ENCODE data around the gene TSC22D2.
A peak's percentile ranks its signal among the peaks of the same experiment; 100 is the strongest.
"Not testable (repeated sequence)": the region's sequence is repeated elsewhere in the genome, so short reads cannot be mapped to it uniquely, and the experiment has no call there.

TSC22D2 gene

DNA sequence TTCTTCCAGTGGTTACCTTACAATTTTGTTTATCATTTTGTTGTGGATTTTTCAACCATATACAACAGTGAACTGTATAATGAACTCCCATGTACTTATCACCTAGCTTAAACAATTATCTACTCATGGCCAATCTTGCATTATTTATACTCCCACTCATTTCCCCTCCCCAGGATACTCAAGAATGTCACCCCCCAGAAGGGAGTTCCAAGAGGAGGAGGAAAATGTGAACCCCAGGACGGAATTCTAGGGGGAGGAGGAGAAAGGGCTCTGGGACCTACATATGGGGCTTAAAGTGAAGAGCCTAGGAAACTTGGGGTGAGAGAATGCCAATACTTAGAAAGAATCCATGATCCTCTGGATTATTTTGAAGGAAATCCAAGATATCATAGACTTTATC lies 59.3 kb downstream of the TSC22D2 start:
- H3K4me3 ChIP-seq (ENCODE audit: low read length), result no peak overlapping the region
- no peak for DNase-seq (ENCODE audit: low read depth, low spot score)

- H3K4me3 ChIP-seq (ENCODE audit: low read length), result no peak overlapping the region
- no peak for DNase-seq (ENCODE audit: low read depth, low spot score)
Observed at GRCh38 chr3:150469031-150469930, 61.2 kb downstream of the TSC22D2 start.

- no peak for DNase-seq (ENCODE audit: low read depth, low spot score)
- no peak overlapping the region for H3K4me3 ChIP-seq (ENCODE audit: low read length)
Observed at GRCh38 chr3:150469931-150470740, 62.0 kb downstream of the TSC22D2 start.

DNA sequence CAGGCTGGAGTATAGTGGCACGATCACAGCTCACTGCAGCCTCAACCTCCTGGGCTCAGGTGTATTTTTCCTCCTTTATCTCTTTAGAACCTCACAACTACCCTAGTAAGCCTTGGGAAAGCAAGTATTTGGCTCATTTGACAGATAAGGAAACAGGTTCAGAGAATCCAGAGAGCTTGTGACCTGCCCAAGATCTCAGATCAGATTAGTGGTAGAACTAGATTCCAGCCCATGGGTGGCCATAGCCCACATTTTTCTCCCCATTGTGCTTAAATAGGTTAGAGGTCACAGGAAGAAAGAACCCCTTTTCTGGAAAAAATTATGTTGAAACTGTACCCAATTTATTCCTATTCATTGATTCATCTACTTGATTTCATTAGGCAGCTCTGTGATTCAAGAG lies 64.3 kb downstream of the TSC22D2 start:
- no peak overlapping the region for H3K4me3 ChIP-seq (ENCODE audit: low read length)
- DNase-seq (ENCODE audit: low read depth, low spot score), result no peak

GRCh38 chr3:150473161-150473560 lies 65.1 kb downstream of the TSC22D2 start:
- DNase-seq (ENCODE audit: low read depth, low spot score); H3K4me3 ChIP-seq (ENCODE audit: low read length): not testable (repeated sequence)

DNA sequence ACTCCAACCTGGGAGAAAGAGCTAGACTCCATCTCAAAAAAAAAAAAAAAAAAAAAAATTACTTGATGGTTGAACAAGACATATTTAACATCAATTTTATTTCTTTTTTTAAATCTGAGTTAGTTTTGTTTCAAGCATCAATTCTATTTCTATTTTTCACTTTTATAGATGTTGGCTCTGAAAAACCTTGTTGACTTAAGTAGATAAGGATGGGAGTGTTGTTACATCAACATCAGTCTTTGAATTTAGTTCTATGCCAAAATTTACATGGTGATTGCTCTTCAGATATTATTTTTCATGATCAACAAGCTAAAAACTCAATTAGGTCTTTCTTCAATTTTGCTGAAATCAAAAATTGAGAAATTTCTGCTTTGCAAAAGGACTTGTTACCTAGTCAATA lies 71.3 kb downstream of the TSC22D2 start:
- no peak for DNase-seq (ENCODE audit: low read depth, low spot score)
- H3K4me3 ChIP-seq (ENCODE audit: low read length), result no peak overlapping the region

GRCh38 chr3:150480877-150481276 lies 72.8 kb downstream of the TSC22D2 start:
- H3K4me3 ChIP-seq (ENCODE audit: low read length), result no peak overlapping the region
- peak; percentile 14 for DNase-seq (ENCODE audit: low read depth, low spot score)

GRCh38 chr3:150483226-150483625 lies 75.1 kb downstream of the TSC22D2 start:
- no peak overlapping the region for H3K4me3 ChIP-seq (ENCODE audit: low read length)
- no peak for DNase-seq (ENCODE audit: low read depth, low spot score)

GRCh38 chr3:150484410-150484809 lies 76.3 kb downstream of the TSC22D2 start:
- H3K4me3 ChIP-seq (ENCODE audit: low read length), result no peak overlapping the region

GRCh38 chr3:150488867-150489266 lies 80.8 kb downstream of the TSC22D2 start:
- H3K4me3 ChIP-seq (ENCODE audit: low read length), result no peak overlapping the region
- DNase-seq (ENCODE audit: low read depth, low spot score), result no peak

More at GRCh38 chr3:150484410-150484809, 76.3 kb downstream of the TSC22D2 start:
- DNase-seq (ENCODE audit: low read depth, low spot score), result no peak

DNA sequence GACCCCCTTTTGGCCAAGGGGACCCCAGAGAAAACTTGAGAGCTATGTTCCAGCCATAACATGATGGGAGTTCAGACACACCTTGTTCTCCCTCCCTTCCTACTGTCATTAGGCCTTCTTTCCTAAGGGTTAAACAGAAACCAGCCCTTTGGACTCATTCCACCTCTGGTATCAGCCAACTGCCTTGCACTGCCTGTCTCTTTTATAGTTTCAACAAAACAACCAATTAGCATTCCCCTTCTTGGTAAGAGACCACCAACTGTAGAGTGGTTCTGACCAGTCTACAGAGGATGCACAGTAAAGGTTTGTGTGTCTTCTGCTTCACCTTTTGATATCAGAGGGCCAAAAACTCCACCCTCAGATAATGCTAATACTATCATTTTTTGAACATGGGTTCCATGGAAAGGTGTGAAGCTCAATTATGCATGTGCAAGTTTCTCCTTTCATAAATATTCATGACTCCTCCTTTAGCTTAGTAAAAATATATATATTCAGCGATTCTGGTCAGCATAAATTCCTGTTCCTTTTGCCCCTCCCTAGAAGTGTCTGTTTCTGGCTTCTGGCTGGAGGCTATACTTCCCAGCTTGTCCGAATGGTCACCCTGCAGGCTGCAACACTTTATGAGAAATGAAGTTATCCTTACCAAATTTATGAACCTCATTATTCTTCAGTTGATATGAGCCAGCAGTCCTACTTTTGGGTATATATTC lies 82.3 kb downstream of the TSC22D2 start:
- no peak overlapping the region for H3K4me3 ChIP-seq (ENCODE audit: low read length)
- no peak for DNase-seq (ENCODE audit: low read depth, low spot score)

GRCh38 chr3:150494411-150494977 lies 86.4 kb downstream of the TSC22D2 start:
- H3K4me3 ChIP-seq (ENCODE audit: low read length), result no peak overlapping the region
- DNase-seq (ENCODE audit: low read depth, low spot score), result no peak

DNA sequence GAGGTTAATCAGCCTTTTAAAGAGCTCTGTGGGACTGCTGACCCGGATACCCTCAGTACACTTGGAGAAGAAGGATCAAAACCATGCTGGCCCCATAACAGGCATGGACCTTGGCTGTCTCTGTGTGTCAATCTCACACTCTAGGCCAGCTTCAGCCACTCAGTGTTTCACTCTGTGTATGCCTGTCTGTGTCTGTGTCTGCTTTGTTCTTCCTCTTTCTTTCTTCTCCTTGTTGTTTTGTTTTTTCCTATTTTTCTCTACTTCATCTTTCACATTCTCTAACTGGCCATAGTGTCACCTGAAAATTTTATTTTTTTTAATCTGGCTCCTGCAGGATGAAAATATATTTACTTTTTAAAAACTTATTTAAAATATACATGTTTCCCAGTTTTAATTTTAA lies 87.1 kb downstream of the TSC22D2 start:
- DNase-seq (ENCODE audit: low read depth, low spot score), result no peak
- no peak overlapping the region for H3K4me3 ChIP-seq (ENCODE audit: low read length)

DNA sequence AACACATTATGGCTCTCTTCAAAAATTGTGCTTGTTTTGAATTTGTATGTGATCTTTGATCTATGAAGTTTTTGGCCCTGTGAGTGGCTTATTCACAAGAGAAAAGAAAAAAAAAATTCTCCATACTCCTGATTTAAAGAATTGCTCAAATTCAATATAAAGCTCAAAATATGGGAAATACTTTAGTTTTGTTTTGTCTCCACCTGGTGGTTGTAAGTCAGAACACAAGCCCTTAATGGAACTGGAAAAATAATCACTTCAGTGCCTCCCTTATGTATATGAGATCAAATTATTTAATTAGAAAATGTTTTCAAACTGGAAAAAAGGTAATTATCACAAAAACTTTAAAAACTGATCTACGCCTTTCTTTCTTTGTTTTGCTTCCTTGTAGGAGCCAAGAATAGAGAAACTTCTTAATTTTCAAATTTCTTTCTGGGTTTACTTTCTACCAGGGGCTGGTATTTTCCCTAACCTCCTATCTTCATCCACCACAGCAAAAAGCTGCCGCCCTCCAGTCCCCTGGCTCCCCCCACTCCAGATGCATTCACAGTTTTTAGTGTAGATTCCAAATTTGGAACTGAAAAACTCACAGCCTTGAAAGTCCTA lies 87.6 kb downstream of the TSC22D2 start:
- no peak overlapping the region for H3K4me3 ChIP-seq (ENCODE audit: low read length)
- peak; percentile 39 for DNase-seq (ENCODE audit: low read depth, low spot score)

DNA sequence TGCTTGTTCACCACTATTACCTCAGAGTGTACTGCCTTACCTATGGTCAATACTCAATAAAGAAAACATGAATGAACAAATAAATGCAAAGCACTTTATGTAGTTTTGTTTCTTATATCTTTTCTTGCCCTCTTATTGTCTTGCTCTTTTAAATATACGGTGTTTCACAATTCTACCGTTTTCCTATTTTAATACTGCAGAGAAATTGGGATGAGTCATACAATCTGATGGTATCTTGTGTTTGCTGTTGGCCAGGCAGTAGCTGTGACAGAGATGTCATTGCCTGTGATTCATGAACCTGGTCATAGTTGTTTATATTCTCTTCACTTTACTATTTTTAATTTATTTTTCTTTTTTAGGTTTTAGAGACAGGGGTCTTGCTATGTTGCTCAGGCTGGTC lies 89.9 kb downstream of the TSC22D2 start:
- no peak for DNase-seq (ENCODE audit: low read depth, low spot score)
- H3K4me3 ChIP-seq (ENCODE audit: low read length), result no peak overlapping the region

GRCh38 chr3:150500960-150501359 lies 92.9 kb downstream of the TSC22D2 start:
- not testable (repeated sequence) for H3K4me3 ChIP-seq (ENCODE audit: low read length); DNase-seq (ENCODE audit: low read depth, low spot score)

DNA sequence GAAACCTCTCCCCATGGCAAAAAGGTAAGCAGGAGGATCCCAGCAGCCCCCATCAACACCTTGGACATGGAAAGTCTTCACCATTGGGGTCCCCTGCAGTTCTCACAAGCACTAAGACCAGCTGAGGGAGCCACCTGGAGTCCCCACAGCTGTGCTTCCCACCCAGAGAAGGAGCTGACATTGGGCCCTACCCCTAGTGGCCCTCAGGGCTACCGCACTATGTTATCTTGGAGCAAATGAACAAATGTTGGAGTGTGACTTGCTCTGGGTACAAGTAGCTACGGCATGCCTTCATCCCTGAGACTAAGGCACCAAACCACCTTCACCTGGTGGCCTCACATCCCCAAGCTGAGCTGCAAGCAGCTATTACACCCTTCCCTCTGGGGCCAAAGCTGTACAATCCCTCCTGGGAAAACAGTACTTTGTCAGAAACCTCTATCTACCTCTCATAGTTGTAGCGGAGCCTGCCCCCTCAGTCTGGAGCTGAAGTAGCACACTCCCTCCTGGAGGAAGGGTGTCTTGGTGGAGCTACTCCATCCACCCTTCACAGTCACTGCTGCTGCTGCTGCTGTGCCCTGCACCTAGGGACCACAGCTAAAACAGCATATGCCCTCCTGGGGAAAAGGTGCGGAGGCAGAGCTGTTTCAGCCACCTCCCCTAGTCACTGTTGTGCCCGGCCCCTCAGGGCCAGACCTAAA lies 95.5 kb downstream of the TSC22D2 start:
- no peak for DNase-seq (ENCODE audit: low read depth, low spot score)
- no peak overlapping the region for H3K4me3 ChIP-seq (ENCODE audit: low read length)

DNA sequence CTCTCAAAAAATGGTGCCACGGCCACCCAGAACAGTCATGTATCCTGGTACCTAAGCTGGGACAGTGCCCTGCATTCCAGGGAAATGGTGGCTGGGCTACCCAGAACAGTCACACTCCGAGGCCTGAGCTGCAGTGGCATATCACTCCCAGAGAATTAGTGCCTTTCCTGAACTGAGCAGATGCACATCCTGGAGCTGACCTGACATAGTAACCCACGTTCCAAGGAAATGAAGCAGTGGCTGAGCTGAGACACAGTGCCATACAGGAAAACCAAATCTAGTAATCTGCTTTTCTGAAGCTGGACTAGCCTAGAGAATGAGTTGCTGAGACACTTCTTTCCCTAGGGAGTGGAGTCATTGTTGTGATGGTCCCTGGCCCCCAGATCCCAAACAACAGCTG lies 96.4 kb downstream of the TSC22D2 start:
- no peak overlapping the region for H3K4me3 ChIP-seq (ENCODE audit: low read length)
- DNase-seq (ENCODE audit: low read depth, low spot score), result no peak
